Measurements from ENCODE around the gene CCDC63. TPM values are rescaled to one million over a fixed set of nuclear protein-coding genes. Genes with fewer than 3 reads are reported as not detected.

Gene CCDC63
- total and polyA plus RNA-seq, 2 donors (not counting 3 experiments of a cell fraction or from before 2014, with no cell fraction given): not detected

- Histone ChIP-seq H3K36me3 (ENCODE audit: control insufficient read depth in 2 of 2, extremely low read depth in 1 of 2, insufficient read depth in 2 of 2, low read length in 2 of 2) (no peaks in the 10 kb centered on the region), H3K9ac (replicated peaks; ENCODE audit: extremely low read depth, insufficient read depth, low read length) (no peak overlapping the region), H2AFZ (ENCODE audit: low read depth, low read length) (no peak overlapping the region), H3K9me3 (replicated peaks; ENCODE audit: control insufficient read depth, insufficient read depth, low read length) (no peaks in the 10 kb centered on the region), H4K20me1 (replicated peaks; ENCODE audit: control insufficient read depth, extremely low read depth, insufficient read depth, low read length) (no peaks in the 10 kb centered on the region), H3K4me2 (ENCODE audit: insufficient read depth, low read length) (no peak overlapping the region), H3K79me2 (ENCODE audit: control insufficient read depth, insufficient read depth, low read length) (no peaks in the 10 kb centered on the region), H3K4me1 (ENCODE audit: control insufficient read depth, extremely low read depth, insufficient read depth, low read length) (no peaks in the 10 kb centered on the region), H3K9me1 (replicated peaks; ENCODE audit: control insufficient read depth, extremely low read depth, insufficient read depth, low read length) (no peaks in the 10 kb centered on the region), H3K27me3 (ENCODE audit: control insufficient read depth in 2 of 2, insufficient read depth in 2 of 2, low read length in 2 of 2) (peaks cover 11 to 24% of the 10 kb centered on the region in 2 experiments), H3K27ac (ENCODE audit: insufficient read depth, low read depth, low read length) (no peak overlapping the region), H3K4me3 (replicated peaks in 1 of 3; ENCODE audit: insufficient read depth in 1 of 3, low read depth in 1 of 3, low read length in 3 of 3) (no peak overlapping the region)
- no peak for TF ChIP-seq POLR2A (IDR thresholded peaks at IDR 0.05; ENCODE audit: low read depth, low read length)
- intact Hi-C loops (cut with micrococcal nuclease): no loop called here
- FAIRE-seq (no peak), DNase-seq (ENCODE audit: low read depth, low spot score) (no peak)
- ChIA-PET POLR2A (no interaction called here), CTCF (interaction anchor here (1.0 to 1.9 kb wide), 4 partner anchors 13 to 121 kb away, joined by 3 to 7 read pairs (median 4); no protein-coding TSS in a partner anchor)
- no TSS peak for BruUV-seq (replicated peaks)
- dilution Hi-C loops (cut with MboI; ENCODE audit: extremely low pct_ligation_motif_present, low sequenced_read_pairs): no loop called here
Measured at GRCh38 chr12:110845339-110845682, 1.5 kb upstream of the CCDC63 start.

DNA sequence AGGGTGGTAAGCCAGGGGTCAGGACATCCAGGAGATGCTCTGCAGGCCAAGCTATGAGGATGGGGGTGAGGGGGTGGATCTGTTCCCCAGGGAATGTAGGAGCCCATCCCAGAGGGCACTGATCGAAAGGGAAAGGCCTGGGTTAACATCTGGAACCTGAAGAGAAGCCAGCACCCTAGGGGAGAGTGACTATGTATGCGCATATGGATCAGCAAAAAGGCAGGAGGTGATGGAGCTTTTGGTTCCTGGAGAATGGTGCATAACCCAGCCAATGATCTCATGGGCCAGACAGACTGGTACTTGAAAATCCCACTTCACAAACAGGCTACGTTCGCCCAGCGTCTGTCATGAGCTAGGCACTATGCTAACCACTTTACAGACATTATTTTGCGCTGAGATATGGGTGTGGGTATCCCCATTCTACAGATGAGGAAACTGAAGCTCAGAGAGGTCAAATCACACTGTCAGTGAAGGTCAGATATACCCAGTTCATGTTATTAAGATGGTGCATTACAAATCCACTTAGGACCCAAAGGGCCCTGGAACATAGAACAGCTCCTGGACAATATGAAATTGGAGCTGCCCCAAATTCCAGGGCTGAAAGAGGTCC, 1.6 kb downstream of the CCDC63 start:
- TF ChIP-seq EZH2 (IDR thresholded peaks at IDR 0.05; ENCODE audit: borderline replicate concordance, low read depth, low read length, severe bottlenecking) (no peak), GATA2 (IDR thresholded peaks at IDR 0.05; ENCODE audit: insufficient read depth, insufficient read length, low read depth, low read length) (no peak), POLR2AphosphoS5 (IDR thresholded peaks at IDR 0.05; ENCODE audit: insufficient read depth, low read depth, low read length) (no peak), MYC (IDR thresholded peaks at IDR 0.05; ENCODE audit: low read depth, low read length) (no peak), POLR2A (IDR thresholded peaks at IDR 0.05; ENCODE audit: low read depth, low read length) (no peak), FOS (IDR thresholded peaks at IDR 0.05; ENCODE audit: borderline replicate concordance, insufficient read depth, low read length) (no peak), CTCF (IDR thresholded peaks at IDR 0.05; ENCODE audit: extremely low read depth in 1 of 2, insufficient read depth in 1 of 2, low read depth in 1 of 2, low read length in 2 of 2) (no peak), JUN (IDR thresholded peaks at IDR 0.05; ENCODE audit: borderline replicate concordance, insufficient read depth, insufficient read length, low read depth) (no peak)
- TF ChIP-seq, protein P1, sequence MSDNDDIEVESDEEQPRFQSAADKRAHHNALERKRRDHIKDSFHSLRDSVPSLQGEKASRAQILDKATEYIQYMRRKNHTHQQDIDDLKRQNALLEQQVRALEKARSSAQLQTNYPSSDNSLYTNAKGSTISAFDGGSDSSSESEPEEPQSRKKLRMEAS (IDR thresholded peaks at IDR 0.05; ENCODE audit: insufficient read depth, insufficient read length): no peak
- no peaks in the 10 kb centered on the region for H3K36me3 ChIP-seq (ENCODE audit: control insufficient read depth in 2 of 2, extremely low read depth in 1 of 2, insufficient read depth in 2 of 2, low read length in 2 of 2)

More for the DNA sequence above, 1.6 kb downstream of the CCDC63 start:
- Histone ChIP-seq H3K9ac (replicated peaks; ENCODE audit: extremely low read depth, insufficient read depth, low read length) (no peak overlapping the region), H3K4me1 (ENCODE audit: control insufficient read depth, extremely low read depth, insufficient read depth, low read length) (no peaks in the 10 kb centered on the region), H3K9me1 (replicated peaks; ENCODE audit: control insufficient read depth, extremely low read depth, insufficient read depth, low read length) (no peaks in the 10 kb centered on the region), H3K27ac (ENCODE audit: insufficient read depth, low read depth, low read length) (no peak overlapping the region), H3K9me3 (replicated peaks; ENCODE audit: control insufficient read depth, insufficient read depth, low read length) (no peaks in the 10 kb centered on the region), H3K4me3 (replicated peaks in 1 of 3; ENCODE audit: insufficient read depth in 1 of 3, low read depth in 1 of 3, low read length in 3 of 3) (no peak overlapping the region), H2AFZ (ENCODE audit: low read depth, low read length) (no peak overlapping the region), H3K79me2 (ENCODE audit: control insufficient read depth, insufficient read depth, low read length) (no peaks in the 10 kb centered on the region), H4K20me1 (replicated peaks; ENCODE audit: control insufficient read depth, extremely low read depth, insufficient read depth, low read length) (no peaks in the 10 kb centered on the region), H3K4me2 (ENCODE audit: insufficient read depth, low read length) (no peak overlapping the region), H3K27me3 (ENCODE audit: control insufficient read depth in 2 of 2, insufficient read depth in 2 of 2, low read length in 2 of 2) (peaks cover 11 to 24% of the 10 kb centered on the region in 2 experiments)
- POLR2A ChIA-PET: no interaction called here
- intact Hi-C loops (cut with micrococcal nuclease) (no loop called here), dilution Hi-C loops (cut with MboI; ENCODE audit: extremely low pct_ligation_motif_present, low sequenced_read_pairs) (no loop called here)
- BruUV-seq (replicated peaks): no TSS peak
- FAIRE-seq: no peak
- DNase-seq (ENCODE audit: low read depth, low spot score): no peak
- CTCF ChIA-PET: interaction anchor here (1.1 to 2.3 kb wide), 2 partner anchors 39 kb away, joined by 4 to 16 read pairs; no protein-coding TSS in a partner anchor

Measured in endothelial cell of umbilical vein (primary cell).